Hepatocyte (in vitro differentiated cells): ENCODE data around the gene UBE2I.

Source experiments
- EZH2 ChIP-seq: fragments of 200-600 bp; sonication (generic); IDR thresholded peaks from 2 replicates; pipeline ENCODE4 v1.6.1; 2016; ENCODE audit warnings: antibody characterized with exemption, mild to moderate bottlenecking, borderline replicate concordance
- EZH2phosphoT487 ChIP-seq: fragments of 200-600 bp; sonication (generic); IDR thresholded peaks from one replicate; pipeline ENCODE4 v1.6.1; 2018; ENCODE audit warnings: antibody characterized with exemption, mild to moderate bottlenecking, low read depth, moderate library complexity; ENCODE audit not compliant: unreplicated experiment, severe bottlenecking
- TF ChIP-seq, protein P1 (sequence below): fragments of 200-600 bp; sonication (generic); IDR thresholded peaks from 2 replicates; pipeline ENCODE4 v1.5.1; 2016; ENCODE audit warnings: antibody characterized with exemption, mild to moderate bottlenecking; ENCODE audit not compliant: poor library complexity

DNA sequence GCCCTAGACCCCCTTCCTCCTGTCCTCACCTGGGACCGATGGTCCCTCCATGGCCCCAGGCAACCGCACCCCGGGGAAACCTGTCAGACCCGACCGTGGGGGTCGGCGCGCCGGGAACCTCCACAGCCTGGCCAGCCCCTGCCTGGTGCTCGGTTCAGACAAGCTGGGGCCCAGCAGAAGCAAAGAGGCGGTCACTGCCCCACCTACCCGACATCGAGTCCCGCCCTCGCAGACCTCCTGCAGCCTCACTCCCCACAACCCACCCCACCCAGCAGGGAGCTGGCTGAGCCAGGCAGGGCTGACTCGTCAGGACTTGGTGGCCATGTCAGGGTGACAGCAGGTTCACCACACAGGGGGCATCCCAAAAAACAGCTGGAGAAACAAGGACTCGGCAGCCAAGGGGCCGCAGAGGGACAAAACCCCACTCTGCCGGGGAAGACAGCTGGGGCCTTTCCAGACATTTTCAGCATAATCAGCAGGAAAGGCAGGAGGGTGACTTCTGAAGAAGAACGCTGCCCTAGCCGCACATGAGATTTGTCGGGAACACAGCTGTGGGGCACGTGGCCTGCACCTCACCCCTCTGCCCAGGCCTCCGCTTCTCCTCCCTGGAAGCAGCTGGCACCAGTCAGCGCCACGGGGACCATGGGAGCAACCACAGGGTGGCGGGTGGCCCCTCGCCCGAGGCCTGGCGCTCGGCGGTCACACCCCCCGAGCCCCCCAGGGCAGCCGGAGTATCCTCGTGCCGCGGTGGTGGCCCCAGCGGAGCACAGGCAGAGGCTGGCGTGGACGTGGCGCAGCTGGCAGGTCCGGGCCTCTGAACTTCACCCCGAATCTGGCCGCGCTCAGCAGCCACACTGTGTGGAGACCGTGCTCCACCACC lies 65.2 kb downstream of the UBE2I start:
- TF ChIP-seq, protein P1, sequence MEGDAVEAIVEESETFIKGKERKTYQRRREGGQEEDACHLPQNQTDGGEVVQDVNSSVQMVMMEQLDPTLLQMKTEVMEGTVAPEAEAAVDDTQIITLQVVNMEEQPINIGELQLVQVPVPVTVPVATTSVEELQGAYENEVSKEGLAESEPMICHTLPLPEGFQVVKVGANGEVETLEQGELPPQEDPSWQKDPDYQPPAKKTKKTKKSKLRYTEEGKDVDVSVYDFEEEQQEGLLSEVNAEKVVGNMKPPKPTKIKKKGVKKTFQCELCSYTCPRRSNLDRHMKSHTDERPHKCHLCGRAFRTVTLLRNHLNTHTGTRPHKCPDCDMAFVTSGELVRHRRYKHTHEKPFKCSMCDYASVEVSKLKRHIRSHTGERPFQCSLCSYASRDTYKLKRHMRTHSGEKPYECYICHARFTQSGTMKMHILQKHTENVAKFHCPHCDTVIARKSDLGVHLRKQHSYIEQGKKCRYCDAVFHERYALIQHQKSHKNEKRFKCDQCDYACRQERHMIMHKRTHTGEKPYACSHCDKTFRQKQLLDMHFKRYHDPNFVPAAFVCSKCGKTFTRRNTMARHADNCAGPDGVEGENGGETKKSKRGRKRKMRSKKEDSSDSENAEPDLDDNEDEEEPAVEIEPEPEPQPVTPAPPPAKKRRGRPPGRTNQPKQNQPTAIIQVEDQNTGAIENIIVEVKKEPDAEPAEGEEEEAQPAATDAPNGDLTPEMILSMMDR: no peak
- no peak for TF ChIP-seq EZH2
- TF ChIP-seq EZH2phosphoT487: no peak
